ENCODE results near the gene PTPN11.

PTPN11 gene

DNA sequence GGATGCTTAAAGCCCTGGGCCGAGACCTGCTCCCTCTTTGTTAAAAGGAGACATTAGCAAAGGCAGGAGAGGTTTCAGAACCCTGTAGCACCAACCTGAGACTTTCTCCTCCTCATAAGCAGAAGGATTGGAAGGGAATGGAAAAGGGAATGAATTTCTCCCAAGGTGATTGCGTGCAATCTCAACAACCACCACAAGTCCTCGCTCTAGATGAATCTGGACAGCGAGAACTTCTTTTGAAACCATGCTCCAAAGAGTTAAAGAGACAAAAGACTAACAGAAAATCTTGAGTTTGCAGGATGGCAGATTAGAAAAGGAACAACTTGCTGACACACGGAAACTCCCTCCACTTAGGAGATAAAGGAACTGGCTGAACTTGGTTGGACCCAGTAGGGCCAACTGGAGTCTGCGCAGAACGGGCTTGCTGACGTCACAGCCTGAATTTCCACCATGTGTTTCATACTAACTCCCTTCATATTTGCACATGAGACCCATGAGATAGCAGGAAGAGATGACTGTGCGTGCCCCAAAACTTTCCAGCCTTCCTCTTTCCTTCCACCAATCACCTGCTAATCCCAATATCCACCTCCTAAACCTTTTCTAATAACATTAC, 137.0 kb downstream of the PTPN11 start:
- DNase-seq, result no peak

GRCh38 chr12:112557951-112558630, 139.3 kb downstream of the PTPN11 start:
- DNase-seq, result no peak

All from bone marrow (tissue), 2 donors.